IPS-18a (cell line): ENCODE data around the gene CAMKMT.

Source experiments
- H3K27ac ChIP-seq: one replicate; pipeline ENCODE4 v1.5.1; 2013; ENCODE audit warnings: low read length
- H3K27me3 ChIP-seq: one replicate; pipeline ENCODE4 v1.6.1; 2013; ENCODE audit warnings: mild to moderate bottlenecking, low read length; ENCODE audit not compliant: control insufficient read depth, insufficient read depth
- H3K36me3 ChIP-seq: one replicate; pipeline ENCODE4 v1.6.1; 2013; ENCODE audit warnings: low read depth, low read length; ENCODE audit not compliant: control insufficient read depth
- H3K4me1 ChIP-seq: one replicate; pipeline ENCODE4 v1.6.1; 2013; ENCODE audit warnings: low read depth, low read length; ENCODE audit not compliant: control insufficient read depth
- H3K4me3 ChIP-seq: one replicate; pipeline ENCODE4 v1.5.1; 2013; ENCODE audit warnings: low read length
- H3K9ac ChIP-seq: one replicate; pipeline ENCODE4 v1.6.1; 2013; ENCODE audit warnings: mild to moderate bottlenecking, low read length, moderate library complexity
- H3K9me3 ChIP-seq: one replicate; pipeline ENCODE4 v1.6.1; 2013; ENCODE audit warnings: low read depth, low read length; ENCODE audit not compliant: control insufficient read depth

CAMKMT gene

GRCh38 chr2:44686561-44686960, 324.8 kb downstream of the CAMKMT start:
- H3K27ac ChIP-seq = no peak overlapping the region
- H3K9ac ChIP-seq = no peak overlapping the region
- peaks cover 10% of the 10 kb centered on the region for H3K4me1 ChIP-seq
- H3K4me3 ChIP-seq = no peak overlapping the region
- no peaks in the 10 kb centered on the region for H3K36me3 ChIP-seq
- no peaks in the 10 kb centered on the region for H3K27me3 ChIP-seq
- H3K9me3 ChIP-seq = no peaks in the 10 kb centered on the region

GRCh38 chr2:44687686-44688455, 326.1 kb downstream of the CAMKMT start:
- H3K27me3 ChIP-seq = no peaks in the 10 kb centered on the region
- H3K4me1 ChIP-seq = peaks cover 4% of the 10 kb centered on the region
- H3K9ac ChIP-seq = no peak overlapping the region
- no peaks in the 10 kb centered on the region for H3K9me3 ChIP-seq
- H3K36me3 ChIP-seq = no peaks in the 10 kb centered on the region
- no peak overlapping the region for H3K27ac ChIP-seq
- H3K4me3 ChIP-seq = no peak overlapping the region

- Histone ChIP-seq H3K27ac (no peak overlapping the region), H3K4me1 (peaks cover 4% of the 10 kb centered on the region)
These were observed 326.8 kb downstream of the CAMKMT start for GRCh38 chr2:44688456-44689124.

GRCh38 chr2:44689516-44689915, 327.8 kb downstream of the CAMKMT start:
- Histone ChIP-seq H3K4me3 (no peak overlapping the region), H3K9me3 (no peaks in the 10 kb centered on the region), H3K4me1 (peaks cover 4% of the 10 kb centered on the region), H3K36me3 (no peaks in the 10 kb centered on the region), H3K9ac (no peak overlapping the region), H3K27me3 (no peaks in the 10 kb centered on the region), H3K27ac (no peak overlapping the region)

More at GRCh38 chr2:44688456-44689124, 326.8 kb downstream of the CAMKMT start:
- Histone ChIP-seq H3K9ac (no peak overlapping the region), H3K36me3 (no peaks in the 10 kb centered on the region), H3K9me3 (no peaks in the 10 kb centered on the region), H3K27me3 (no peaks in the 10 kb centered on the region), H3K4me3 (no peak overlapping the region)

- Histone ChIP-seq H3K9ac (no peak overlapping the region), H3K4me3 (no peak overlapping the region), H3K27ac (no peak overlapping the region), H3K27me3 (no peaks in the 10 kb centered on the region), H3K9me3 (no peaks in the 10 kb centered on the region), H3K36me3 (no peaks in the 10 kb centered on the region), H3K4me1 (peaks cover 4% of the 10 kb centered on the region)
These were observed 329.5 kb downstream of the CAMKMT start for GRCh38 chr2:44691174-44691785.

GRCh38 chr2:44692821-44693220, 331.1 kb downstream of the CAMKMT start:
- H3K27me3 ChIP-seq = no peaks in the 10 kb centered on the region
- no peak overlapping the region for H3K9ac ChIP-seq
- no peaks in the 10 kb centered on the region for H3K9me3 ChIP-seq
- no peaks in the 10 kb centered on the region for H3K36me3 ChIP-seq
- no peak overlapping the region for H3K4me3 ChIP-seq
- H3K4me1 ChIP-seq = peaks cover 4% of the 10 kb centered on the region
- no peak overlapping the region for H3K27ac ChIP-seq

GRCh38 chr2:44700824-44701223, 339.1 kb downstream of the CAMKMT start:
- no peaks in the 10 kb centered on the region for H3K36me3 ChIP-seq
- H3K4me1 ChIP-seq = peaks cover 10% of the 10 kb centered on the region
- no peak overlapping the region for H3K9ac ChIP-seq
- H3K9me3 ChIP-seq = no peaks in the 10 kb centered on the region
- H3K4me3 ChIP-seq = no peak overlapping the region
- H3K27ac ChIP-seq = no peak overlapping the region
- H3K27me3 ChIP-seq = no peaks in the 10 kb centered on the region

GRCh38 chr2:44705356-44705755, 343.6 kb downstream of the CAMKMT start:
- no peak overlapping the region for H3K9ac ChIP-seq
- no peaks in the 10 kb centered on the region for H3K9me3 ChIP-seq
- no peak overlapping the region for H3K4me3 ChIP-seq
- H3K36me3 ChIP-seq = no peaks in the 10 kb centered on the region
- peaks cover 47% of the 10 kb centered on the region for H3K4me1 ChIP-seq
- no peaks in the 10 kb centered on the region for H3K27me3 ChIP-seq
- H3K27ac ChIP-seq = no peak overlapping the region

GRCh38 chr2:44705876-44706480, 344.2 kb downstream of the CAMKMT start:
- Histone ChIP-seq H3K9ac (no peak overlapping the region), H3K27me3 (no peaks in the 10 kb centered on the region), H3K4me3 (no peak overlapping the region), H3K4me1 (peaks cover 47% of the 10 kb centered on the region), H3K9me3 (no peaks in the 10 kb centered on the region), H3K27ac (no peak overlapping the region), H3K36me3 (no peaks in the 10 kb centered on the region)

GRCh38 chr2:44706681-44707553, 345.2 kb downstream of the CAMKMT start:
- Histone ChIP-seq H3K4me3 (no peak overlapping the region), H3K36me3 (no peaks in the 10 kb centered on the region), H3K27ac (no peak overlapping the region), H3K9me3 (no peaks in the 10 kb centered on the region), H3K9ac (no peak overlapping the region), H3K27me3 (no peaks in the 10 kb centered on the region), H3K4me1 (peaks cover 47% of the 10 kb centered on the region)
